BJ (cell line): ENCODE measurements around the gene OR2AT4. TPM values are rescaled to one million over a fixed set of nuclear protein-coding genes. Genes with fewer than 3 reads are reported as not detected.

Experiments
- CTCF ChIA-PET: fragments of 350-600 bp; formaldehyde crosslinking; extraction: SDS; loops from one replicate; lab custom pipeline; 2021; ENCODE audit warnings: antibody characterized with exemption, inconsistent platforms; lab: Yijun Ruan, JAX
- POLR2A ChIA-PET: fragments of 300-600 bp; sonication (Branson Sonifier 250); formaldehyde crosslinking; extraction: SDS; loops from one replicate; lab custom pipeline; 2021; ENCODE audit warnings: antibody characterized with exemption; lab: Charles Lee
- DNase-seq: peaks from one replicate; pipeline ENCODE4 v3.0.0-alpha.2; 2011; ENCODE audit warnings: low read depth
- H3K27me3 ChIP-seq: 2 replicates; pipeline ENCODE4 v1.6.0; 2011; ENCODE audit warnings: low read length; ENCODE audit not compliant: control insufficient read depth, insufficient read depth
- H3K36me3 ChIP-seq: 2 replicates; pipeline ENCODE4 v1.5.1; 2011; ENCODE audit warnings: low read length; ENCODE audit not compliant: control insufficient read depth, insufficient read depth
- H3K4me3 ChIP-seq: 2 replicates; pipeline ENCODE4 v1.5.1; 2011; ENCODE audit warnings: low read depth, mild to moderate bottlenecking, control low read depth, low read length
- polyA plus RNA-seq: library from polyadenylated mRNA; depleted of rRNA; stranded (reverse); fragments of >200 nt; gene quantifications from 2 replicates; pipeline ENCODE4 v1.2.3, GENCODE V29; 2011
- TF ChIP-seq, protein P1 (sequence below): IDR thresholded peaks from 2 replicates; pipeline ENCODE4 v1.5.1; 2011; ENCODE audit warnings: low read depth, mild to moderate bottlenecking, control low read depth, inconsistent platforms, low read length, moderate library complexity; ENCODE audit not compliant: insufficient read depth

The OR2AT4 gene
- polyA plus RNA-seq, 1 experiment, result not detected

DNA sequence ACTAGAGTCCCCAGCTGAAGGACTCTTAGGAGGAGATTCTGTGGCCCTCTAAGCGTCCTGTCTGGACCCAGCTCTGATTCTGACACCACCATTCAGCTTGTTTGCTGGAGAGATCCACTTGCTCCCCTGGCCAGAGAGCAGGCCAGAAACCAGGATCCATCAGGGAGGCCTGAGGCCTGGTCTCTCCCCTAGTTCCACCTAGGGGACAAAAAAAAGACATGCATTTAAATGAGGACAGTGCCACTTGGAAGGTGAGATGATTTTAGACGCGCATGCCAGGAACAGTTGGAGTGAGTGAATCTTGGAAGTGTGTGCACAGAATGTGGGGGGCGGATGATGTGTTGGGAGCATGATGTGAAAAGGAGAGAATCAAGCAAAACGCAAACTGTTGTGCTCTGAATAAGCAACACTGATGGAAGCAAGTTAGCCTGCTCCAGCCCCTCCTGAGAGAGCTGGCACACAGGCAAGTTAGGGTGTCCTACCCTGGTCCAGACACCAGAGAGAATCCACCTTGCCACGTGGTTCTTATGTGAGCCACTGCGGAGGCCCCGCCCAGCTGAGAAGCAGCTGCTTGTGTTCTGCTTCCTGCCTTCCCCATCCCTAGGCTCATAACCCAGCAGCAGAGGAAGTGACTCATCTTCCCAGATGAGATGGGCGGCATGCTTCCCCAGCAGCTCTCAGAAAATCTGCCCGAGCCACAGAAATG is 46.2 kb upstream of the OR2AT4 start:
- POLR2A ChIA-PET, result no interaction called here

GRCh38 chr11:75141166-75141565 is 44.5 kb upstream of the OR2AT4 start:
- TF ChIP-seq, protein P1, sequence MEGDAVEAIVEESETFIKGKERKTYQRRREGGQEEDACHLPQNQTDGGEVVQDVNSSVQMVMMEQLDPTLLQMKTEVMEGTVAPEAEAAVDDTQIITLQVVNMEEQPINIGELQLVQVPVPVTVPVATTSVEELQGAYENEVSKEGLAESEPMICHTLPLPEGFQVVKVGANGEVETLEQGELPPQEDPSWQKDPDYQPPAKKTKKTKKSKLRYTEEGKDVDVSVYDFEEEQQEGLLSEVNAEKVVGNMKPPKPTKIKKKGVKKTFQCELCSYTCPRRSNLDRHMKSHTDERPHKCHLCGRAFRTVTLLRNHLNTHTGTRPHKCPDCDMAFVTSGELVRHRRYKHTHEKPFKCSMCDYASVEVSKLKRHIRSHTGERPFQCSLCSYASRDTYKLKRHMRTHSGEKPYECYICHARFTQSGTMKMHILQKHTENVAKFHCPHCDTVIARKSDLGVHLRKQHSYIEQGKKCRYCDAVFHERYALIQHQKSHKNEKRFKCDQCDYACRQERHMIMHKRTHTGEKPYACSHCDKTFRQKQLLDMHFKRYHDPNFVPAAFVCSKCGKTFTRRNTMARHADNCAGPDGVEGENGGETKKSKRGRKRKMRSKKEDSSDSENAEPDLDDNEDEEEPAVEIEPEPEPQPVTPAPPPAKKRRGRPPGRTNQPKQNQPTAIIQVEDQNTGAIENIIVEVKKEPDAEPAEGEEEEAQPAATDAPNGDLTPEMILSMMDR, result no peak
- H3K36me3 ChIP-seq, result no peaks in the 10 kb centered on the region
- ChIA-PET POLR2A (no interaction called here), CTCF (interaction anchor here (0.7 to 13.6 kb wide), 40 partner anchors 10 to 212 kb away, joined by 3 to 309 read pairs (median 6); partner anchors contain the start of genes SLCO2B1 and TPBGL)
- H3K4me3 ChIP-seq, result no peak overlapping the region
- DNase-seq, result no peak
- H3K27me3 ChIP-seq, result peaks cover 14% of the 10 kb centered on the region

More for the DNA sequence above, 46.2 kb upstream of the OR2AT4 start:
- TF ChIP-seq, protein P1, result no peak
- H3K36me3 ChIP-seq, result no peaks in the 10 kb centered on the region
- CTCF ChIA-PET, result interaction anchor here (0.6 to 13.6 kb wide), 17 partner anchors 9 to 219 kb away, joined by 3 to 309 read pairs (median 6); partner anchors contain the start of genes SLCO2B1 and TPBGL
- no peak overlapping the region for H3K4me3 ChIP-seq
- H3K27me3 ChIP-seq, result peaks cover 8% of the 10 kb centered on the region
- DNase-seq, result peak; percentile 73

- DNase-seq, result no peak
- POLR2A ChIA-PET, result no interaction called here
Measured at GRCh38 chr11:75140269-75141138, 43.8 kb upstream of the OR2AT4 start.

GRCh38 chr11:75135651-75136050 is 39.0 kb upstream of the OR2AT4 start:
- H3K4me3 ChIP-seq, result no peak overlapping the region
- DNase-seq, result no peak
- TF ChIP-seq, protein P1, result no peak
- ChIA-PET CTCF (interaction anchor here (0.8 to 2.7 kb wide), 2 partner anchors 69 to 106 kb away, joined by 4 to 15 read pairs; no protein-coding TSS in a partner anchor), POLR2A (no interaction called here)
- peaks cover 21% of the 10 kb centered on the region for H3K27me3 ChIP-seq
- no peaks in the 10 kb centered on the region for H3K36me3 ChIP-seq

More at GRCh38 chr11:75140269-75141138, 43.8 kb upstream of the OR2AT4 start:
- Histone ChIP-seq H3K4me3 (no peak overlapping the region), H3K27me3 (peaks cover 14% of the 10 kb centered on the region), H3K36me3 (no peaks in the 10 kb centered on the region)
- TF ChIP-seq, protein P1, result peak; percentile 96
- CTCF ChIA-PET, result interaction anchor here (0.6 to 13.6 kb wide), 45 partner anchors 9 to 215 kb away, joined by 3 to 309 read pairs (median 5); partner anchors contain the start of genes SLCO2B1 and TPBGL
